T-helper 9 cell (primary cell): Measurements from ENCODE around the gene GSTT4.
"Not testable (repeated sequence)": the region's sequence is repeated elsewhere in the genome, so short reads cannot be mapped to it uniquely, and the experiment has no call there.

Experiments
- DNase-seq: peaks from one replicate; pipeline ENCODE4 v3.0.0-alpha.2; 2020
- total RNA-seq, 2 donors: gene quantifications; one replicate each; lab custom pipeline; 2026; lab: John Stamatoyannopoulos, UW

Gene GSTT4
- total RNA-seq, result 0 reads per million in 2 donors

DNA sequence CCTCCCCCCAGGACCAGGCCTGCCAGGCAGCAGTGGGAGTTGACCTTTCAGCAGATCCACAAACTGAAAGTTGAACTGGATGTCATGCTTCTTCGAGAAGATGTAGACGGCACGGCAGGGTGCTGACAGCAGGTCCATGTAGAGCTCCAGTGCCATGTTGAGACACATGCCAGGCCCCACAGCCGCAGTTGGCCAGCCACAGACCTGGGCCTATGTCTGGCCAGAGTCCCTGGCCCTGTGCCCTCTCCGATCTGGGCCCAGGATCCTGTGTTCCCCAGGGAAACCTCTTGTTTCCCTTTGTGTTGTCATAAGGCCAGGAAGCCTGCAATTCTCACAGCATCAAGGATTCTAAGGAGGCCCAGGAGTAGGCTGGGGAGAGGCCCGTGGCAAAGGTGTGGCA is at the start of gene GSTT4:
Gene GSTT4 (minus strand): TSS at position 253 of the 400 bp plus-strand sequence. CDS start 97 bp downstream, at position 156.
- DNase-seq, result no peak

- DNase-seq, result no peak
These were observed 49.1 kb upstream of the GSTT4 start for GRCh38 chr22:24054356-24054755.

GRCh38 chr22:24053481-24054226 is 48.4 kb upstream of the GSTT4 start:
- no peak for DNase-seq

DNA sequence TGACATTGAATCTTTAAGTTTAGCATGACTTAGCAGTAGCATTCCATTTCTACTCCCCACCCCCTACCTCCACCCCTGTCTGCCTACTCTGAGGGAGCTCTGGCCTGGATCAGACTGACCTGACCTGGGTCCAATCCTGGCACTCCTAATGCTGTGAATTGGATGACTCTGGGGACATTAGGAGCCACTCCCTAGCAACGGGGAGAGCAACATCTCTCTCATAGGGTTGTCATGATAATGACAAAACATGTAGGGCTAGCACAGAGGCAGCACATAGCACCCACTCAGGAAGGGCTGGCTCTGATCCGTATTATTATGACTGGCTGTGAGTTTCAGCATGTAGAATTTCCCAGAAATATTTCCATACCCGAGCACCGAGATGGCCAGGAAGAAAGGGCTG is 46.3 kb upstream of the GSTT4 start:
- no peak for DNase-seq

GRCh38 chr22:24051028-24051427 is 45.8 kb upstream of the GSTT4 start:
- DNase-seq, result no peak

- DNase-seq, result no peak
These were observed 44.7 kb upstream of the GSTT4 start for GRCh38 chr22:24049978-24050377.

GRCh38 chr22:24049211-24049610 is 44.0 kb upstream of the GSTT4 start:
- DNase-seq, result no peak

GRCh38 chr22:24046024-24046423 is 40.8 kb upstream of the GSTT4 start:
- no peak for DNase-seq

- no peak for DNase-seq
These were observed 38.7 kb upstream of the GSTT4 start for GRCh38 chr22:24043958-24044357.

GRCh38 chr22:24043465-24043864 is 38.2 kb upstream of the GSTT4 start:
- DNase-seq, result not testable (repeated sequence)

DNA sequence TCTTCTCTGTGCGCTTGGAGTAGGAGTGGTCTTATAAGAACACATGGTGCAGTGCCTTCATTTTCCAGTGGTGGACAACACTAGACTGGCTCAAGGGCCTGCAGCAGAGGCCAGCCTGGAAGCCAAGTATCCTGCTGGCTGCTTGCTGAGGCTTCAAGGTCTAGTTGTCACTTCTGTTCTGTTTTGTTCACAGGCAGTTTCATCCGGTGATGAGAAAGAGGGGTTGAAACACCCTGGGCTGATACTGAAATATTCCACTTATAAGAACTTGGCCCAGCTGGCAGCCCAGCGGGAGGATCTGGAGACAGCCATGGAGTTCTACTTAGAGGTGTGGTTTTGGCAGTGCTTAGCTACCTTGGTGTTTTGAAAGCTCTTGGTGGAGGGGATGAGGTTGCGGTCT is 35.7 kb upstream of the GSTT4 start:
- DNase-seq, result no peak

DNA sequence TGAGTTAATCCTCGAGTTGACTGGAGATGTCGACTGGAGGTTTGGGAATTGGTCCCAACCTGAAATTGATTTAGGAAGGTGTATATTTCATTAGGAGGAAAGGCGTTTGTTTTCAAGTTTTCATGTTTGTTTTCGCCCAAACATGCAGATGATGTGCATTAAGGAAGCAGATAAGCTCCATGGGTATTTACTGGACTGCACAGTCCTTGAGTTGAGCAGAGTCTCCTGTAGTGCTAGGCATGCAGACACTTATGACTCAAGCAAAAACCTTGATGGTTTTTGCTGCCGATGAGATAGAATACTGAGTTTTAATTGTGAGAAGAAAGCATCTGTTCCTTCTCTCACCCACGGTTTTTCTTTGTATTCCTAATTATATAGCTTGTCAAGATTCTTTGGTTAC is 33.8 kb upstream of the GSTT4 start:
- DNase-seq, result no peak

GRCh38 chr22:24037851-24038765 is 32.9 kb upstream of the GSTT4 start:
- DNase-seq, result no peak

GRCh38 chr22:24035296-24035695 is 30.0 kb upstream of the GSTT4 start:
- no peak for DNase-seq

DNA sequence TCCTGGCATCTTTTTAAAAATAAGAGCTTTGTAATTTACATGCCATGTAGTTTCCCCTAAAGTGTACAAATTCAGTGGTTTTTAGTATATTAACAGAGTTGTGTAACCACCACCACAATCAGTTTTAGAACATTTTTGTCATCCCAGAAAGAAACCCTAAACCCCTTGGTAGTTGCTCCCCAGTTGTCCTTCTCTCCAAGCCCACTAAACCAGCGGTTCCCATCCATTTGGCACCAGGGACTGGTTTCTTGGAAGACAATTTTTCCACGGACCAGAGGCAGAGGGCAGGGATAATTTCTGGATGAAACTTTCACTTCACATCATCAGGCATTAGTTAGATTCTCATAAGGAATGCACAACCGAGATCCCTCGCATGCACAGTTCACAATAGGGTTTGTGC is 28.5 kb upstream of the GSTT4 start:
- DNase-seq, result no peak

DNA sequence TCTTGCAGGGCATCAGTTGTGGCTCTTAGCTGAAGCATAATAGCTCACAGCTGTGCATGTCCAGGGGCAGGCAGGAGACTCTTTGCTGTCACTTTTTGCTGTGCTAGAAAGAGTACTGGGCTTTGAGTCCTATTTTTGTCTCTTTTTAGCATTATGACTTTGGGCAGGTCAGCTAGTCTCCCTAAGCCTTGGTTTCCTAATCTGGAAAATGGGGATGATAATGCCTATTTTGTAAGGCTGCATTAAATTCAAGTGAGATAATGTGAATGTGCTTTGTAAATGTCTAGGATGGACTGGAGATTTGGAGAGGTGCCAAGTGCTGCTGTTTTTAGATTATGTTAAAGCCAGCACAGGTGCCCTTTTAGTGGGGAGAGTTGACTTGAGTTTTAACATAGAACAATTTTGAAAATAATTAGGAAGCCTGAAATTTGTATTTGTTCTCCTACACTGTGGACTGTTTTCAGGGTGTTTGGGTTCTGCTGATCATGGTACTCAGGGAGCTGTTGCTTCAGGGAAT is 25.0 kb upstream of the GSTT4 start:
- DNase-seq, result no peak

DNA sequence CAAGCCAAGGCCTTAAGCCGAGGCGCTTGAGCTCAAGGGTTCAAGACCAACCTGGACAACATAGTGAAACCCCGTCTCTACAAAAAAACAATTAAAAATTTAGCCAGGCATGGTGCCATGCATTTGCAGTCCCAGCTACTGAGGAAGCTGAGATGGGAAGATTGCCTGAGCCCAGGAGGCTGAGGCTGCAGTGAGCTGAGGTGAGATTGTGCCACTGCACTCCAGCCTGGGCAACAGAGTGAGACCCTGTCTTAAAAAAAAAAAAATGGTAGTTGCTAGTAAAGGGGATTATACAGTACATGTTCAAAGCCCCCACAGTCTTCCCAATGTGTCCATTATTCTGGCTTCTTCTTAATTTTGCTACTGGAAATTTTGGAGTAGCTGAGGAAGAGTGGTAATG is 24.1 kb upstream of the GSTT4 start:
- DNase-seq, result no peak

GRCh38 chr22:24028533-24028932 is 23.3 kb upstream of the GSTT4 start:
- no peak for DNase-seq

GRCh38 chr22:24027991-24028390 is 22.7 kb upstream of the GSTT4 start:
- DNase-seq, result no peak

- DNase-seq, result no peak
These were observed 22.2 kb upstream of the GSTT4 start for GRCh38 chr22:24027389-24027975.

DNA sequence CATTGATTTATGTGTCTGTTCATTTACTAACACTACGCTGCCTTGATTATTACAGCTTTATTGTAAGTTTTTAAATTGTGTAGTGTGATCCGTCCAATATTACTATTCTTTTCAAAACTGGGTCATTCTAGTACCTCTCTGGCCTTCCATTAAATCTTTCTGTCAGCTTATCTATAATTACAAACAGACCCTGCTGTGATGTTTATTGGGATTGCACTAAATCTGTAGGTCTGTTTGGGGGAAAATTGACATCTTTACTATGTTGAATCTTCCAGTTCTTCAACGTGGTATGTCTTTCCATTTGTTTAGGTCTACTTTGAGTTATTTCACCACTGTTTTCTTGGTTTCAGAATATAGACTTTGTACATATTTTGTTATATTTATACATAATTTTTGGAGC is 21.5 kb upstream of the GSTT4 start:
- DNase-seq, result no peak

DNA sequence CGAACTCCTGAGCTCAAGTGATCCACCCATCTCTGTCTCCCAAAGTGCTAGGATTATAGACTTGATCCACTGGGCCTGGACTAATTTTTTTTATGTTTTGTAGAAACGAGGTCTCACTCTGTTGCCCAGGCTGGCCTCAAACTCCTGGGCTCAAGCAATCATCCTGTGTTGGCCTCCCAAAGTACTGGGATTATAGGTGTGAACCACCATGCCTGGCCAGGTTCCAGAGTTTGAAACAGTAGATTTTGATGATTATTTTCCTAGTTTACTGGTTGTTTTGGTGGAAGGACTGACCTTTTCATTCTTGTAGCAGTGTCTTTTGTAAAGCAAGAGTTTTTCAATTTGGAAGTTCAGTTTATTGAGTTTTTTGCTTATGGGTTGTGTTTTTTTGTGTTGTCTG is 20.8 kb upstream of the GSTT4 start:
- DNase-seq, result no peak

DNA sequence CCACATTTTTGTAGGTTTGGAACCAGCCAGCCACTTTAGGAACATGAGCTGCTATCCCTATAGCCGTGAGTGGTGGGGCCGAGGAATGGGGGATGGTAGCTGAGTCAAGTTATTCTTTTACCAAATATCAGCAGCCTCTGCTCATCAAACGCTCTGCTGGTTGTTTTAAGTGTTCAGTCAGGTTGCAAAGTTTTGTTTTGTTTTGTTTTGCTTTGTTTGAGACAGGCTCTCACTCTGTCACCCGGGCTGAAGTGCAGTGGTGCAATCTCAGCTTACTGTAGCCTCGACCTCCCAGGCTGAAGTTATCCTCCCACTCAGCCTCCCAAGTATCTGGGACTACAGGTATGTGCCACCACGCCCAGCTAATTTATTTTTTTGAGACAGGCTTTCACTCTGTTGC is 20.2 kb upstream of the GSTT4 start:
- no peak for DNase-seq
